Astrocyte of the spinal cord (primary cell): ENCODE data around the gene TMEM129.

Experiments used
- DNase-seq: peaks from one replicate; pipeline ENCODE4 v3.0.0; 2011; ENCODE audit warnings: low read depth, low spot score
- H3K4me3 ChIP-seq: 2 replicates; pipeline ENCODE4 v1.5.1; 2011; ENCODE audit warnings: low read depth, mild to moderate bottlenecking, low read length, moderate library complexity
- in situ Hi-C: cut with HindIII; loops from 2 replicates; pipeline ENCODE4 v1.10.0; 2017; ENCODE audit warnings: low sequenced_read_pairs
- TF ChIP-seq, protein P1 (sequence below): IDR thresholded peaks from 2 replicates; pipeline ENCODE4 v1.5.1; 2012; ENCODE audit warnings: low read depth, mild to moderate bottlenecking, low read length, inconsistent platforms

Gene TMEM129

GRCh38 chr4:1730532-1731135, 9.5 kb upstream of the TMEM129 start:
- H3K4me3 ChIP-seq = no peak overlapping the region
- DNase-seq = no peak
- in situ Hi-C loops = no loop called here
- TF ChIP-seq, protein P1, sequence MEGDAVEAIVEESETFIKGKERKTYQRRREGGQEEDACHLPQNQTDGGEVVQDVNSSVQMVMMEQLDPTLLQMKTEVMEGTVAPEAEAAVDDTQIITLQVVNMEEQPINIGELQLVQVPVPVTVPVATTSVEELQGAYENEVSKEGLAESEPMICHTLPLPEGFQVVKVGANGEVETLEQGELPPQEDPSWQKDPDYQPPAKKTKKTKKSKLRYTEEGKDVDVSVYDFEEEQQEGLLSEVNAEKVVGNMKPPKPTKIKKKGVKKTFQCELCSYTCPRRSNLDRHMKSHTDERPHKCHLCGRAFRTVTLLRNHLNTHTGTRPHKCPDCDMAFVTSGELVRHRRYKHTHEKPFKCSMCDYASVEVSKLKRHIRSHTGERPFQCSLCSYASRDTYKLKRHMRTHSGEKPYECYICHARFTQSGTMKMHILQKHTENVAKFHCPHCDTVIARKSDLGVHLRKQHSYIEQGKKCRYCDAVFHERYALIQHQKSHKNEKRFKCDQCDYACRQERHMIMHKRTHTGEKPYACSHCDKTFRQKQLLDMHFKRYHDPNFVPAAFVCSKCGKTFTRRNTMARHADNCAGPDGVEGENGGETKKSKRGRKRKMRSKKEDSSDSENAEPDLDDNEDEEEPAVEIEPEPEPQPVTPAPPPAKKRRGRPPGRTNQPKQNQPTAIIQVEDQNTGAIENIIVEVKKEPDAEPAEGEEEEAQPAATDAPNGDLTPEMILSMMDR = no peak

- TF ChIP-seq, protein P1 = peak; percentile 18
- in situ Hi-C loops = no loop called here
- DNase-seq = no peak
- H3K4me3 ChIP-seq = no peak overlapping the region
Observed at GRCh38 chr4:1728061-1728980, 7.2 kb upstream of the TMEM129 start.

DNA sequence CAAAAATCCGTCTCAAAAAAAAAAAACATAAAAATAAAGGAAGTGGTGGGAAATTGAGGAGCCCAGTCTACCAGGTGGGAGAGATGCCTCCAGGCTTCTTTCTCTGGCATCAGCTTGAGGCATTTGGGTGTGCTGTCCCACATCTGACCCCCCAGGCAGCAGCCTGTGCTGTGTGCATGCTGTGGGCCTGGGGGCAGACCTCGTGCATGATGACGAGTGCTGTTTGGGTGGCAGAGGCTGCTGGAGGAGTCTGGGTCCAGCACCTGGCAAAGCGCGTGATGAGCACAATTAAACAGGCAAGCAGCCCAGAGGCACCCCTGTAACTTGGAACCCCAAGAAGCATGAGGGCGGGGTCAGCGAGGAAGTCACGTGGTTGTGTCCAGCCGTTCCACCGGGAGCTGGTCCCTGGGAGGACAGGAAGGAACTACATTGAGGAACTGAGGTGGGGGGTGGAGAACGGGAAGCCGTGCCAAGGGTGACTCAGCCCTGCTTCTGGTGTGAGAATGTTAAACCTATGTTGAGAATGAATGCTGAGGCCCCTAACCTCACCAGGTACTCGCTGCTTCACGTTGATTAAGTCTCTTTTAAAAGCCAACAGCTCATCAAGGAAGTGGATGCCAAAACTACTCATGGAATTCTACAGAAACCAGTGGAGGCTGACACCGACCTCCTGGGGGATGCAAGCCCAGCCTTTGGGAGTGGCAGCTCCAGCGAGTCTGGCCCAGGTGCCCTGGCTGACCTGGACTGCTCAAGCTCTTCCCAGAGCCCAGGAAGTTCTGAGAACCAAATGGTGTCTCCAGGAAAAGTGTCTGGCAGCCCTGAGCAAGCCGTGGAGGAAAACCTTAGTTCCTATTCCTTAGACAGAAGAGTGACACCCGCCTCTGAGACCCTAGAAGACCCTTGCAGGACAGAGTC, 6.3 kb upstream of the TMEM129 start:
- peak; percentile 86 for DNase-seq
- in situ Hi-C loops = no loop called here
- TF ChIP-seq, protein P1 = no peak
- no peak overlapping the region for H3K4me3 ChIP-seq

DNA sequence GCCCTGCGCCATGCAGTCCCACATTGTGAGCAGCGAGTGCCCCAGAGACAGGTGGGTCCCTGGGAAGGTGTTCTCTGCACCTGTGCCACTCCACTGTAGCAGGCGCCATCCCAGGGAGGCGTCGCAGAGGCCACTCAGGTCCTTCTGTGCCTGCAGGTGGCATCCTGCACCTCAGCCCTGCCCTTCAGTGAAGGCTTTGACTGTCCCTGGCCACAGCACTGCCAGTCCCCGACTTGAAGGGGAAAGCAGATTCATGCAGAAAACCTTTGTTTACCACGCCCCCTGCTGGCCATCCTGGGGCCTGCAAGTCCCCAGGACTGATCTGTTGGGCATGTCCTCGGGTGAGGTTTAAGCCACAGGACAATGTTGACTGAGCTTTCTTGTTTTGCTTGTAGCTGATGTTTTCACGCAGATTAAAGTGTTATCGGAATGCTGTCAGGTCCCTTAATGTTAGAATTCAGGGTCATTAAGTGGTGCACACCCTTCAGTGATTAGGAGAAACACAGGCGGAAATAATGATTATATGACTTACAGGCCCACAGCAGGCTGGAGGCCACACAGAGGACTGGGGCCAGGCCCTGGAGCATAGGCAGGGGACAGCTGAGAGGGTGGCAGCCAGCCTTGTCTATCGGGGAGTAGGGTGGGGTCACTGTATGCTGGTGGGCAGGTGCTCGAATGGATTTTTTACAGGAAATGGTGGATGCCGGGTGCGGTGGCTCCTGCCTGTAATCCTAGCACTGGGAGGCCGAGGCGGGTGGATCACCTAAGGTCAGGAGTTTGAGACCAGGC, 5.2 kb upstream of the TMEM129 start:
- TF ChIP-seq, protein P1 = peak; percentile 99
- in situ Hi-C loops = no loop called here
- no peak overlapping the region for H3K4me3 ChIP-seq
- DNase-seq = peak; percentile 86

DNA sequence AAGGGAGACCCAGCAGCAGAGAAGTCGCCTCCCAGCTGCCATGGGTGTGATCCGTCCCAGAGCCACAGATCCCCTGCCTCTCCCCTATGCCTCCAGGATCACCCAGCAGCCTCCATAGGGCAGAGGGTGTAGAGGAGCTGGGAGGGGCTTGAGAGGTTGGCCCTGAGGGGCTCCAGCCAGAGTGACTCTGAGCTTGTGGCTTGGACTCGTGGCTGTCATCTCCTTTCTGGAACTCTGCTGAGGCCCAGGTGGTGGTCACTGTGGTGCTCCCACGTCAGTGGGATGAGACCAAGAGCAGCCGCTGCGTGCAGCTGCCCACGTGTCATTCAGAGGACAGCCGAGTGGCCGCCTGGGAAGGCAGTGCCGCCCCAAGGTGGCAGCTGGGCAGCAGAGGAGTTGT, 4.4 kb upstream of the TMEM129 start:
- H3K4me3 ChIP-seq = no peak overlapping the region
- TF ChIP-seq, protein P1 = no peak
- no peak for DNase-seq
- in situ Hi-C loops = no loop called here
